ENCODE data around the gene ANKRD28. TPM values are rescaled to one million over a fixed set of nuclear protein-coding genes. Genes with fewer than 3 reads are reported as not detected.
"Not testable (repeated sequence)": the region's sequence is repeated elsewhere in the genome, so short reads cannot be mapped to it uniquely, and the experiment has no call there.

Gene ANKRD28
- total RNA-seq, 1 donor from 2014 or later: 36.6 TPM

DNA sequence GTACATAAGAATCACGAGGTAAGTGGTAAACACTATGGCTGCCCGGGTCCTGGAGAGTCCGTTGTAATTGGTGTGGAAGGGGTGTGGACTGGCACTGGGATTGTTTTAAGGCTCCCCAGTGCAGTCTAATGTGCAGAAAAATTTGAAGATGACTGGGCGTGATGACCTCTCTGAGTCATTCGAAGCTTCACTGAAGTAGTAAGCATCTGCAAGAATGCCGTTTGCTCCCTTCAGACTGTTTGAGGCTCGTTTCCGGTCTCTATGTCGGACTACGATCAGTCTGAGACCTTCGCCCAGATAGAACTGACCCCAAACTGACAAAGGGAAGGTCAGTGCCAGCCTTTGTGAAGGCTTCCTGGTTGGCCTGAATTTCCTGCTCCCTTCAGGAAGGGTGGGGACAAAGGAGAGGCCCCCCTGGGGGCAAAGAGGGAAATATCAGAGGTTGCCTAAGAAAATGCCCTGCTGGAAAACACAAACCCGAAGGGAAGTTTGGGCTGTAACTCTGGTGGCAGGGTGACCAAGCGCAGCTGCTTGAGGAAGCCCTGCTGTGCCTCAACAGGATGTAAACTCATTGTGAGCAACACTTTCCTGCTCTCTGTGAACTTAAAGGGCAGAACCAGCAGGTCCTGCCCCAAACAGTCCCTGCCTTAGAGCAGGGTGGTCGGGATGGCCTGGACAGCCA lies 161.6 kb downstream of the ANKRD28 start:
- no peak for DNase-seq (ENCODE audit: low spot score)

- peak; percentile 54 for DNase-seq (ENCODE audit: low spot score)
Measured at GRCh38 chr3:15635121-15635661, 162.6 kb downstream of the ANKRD28 start.

DNA sequence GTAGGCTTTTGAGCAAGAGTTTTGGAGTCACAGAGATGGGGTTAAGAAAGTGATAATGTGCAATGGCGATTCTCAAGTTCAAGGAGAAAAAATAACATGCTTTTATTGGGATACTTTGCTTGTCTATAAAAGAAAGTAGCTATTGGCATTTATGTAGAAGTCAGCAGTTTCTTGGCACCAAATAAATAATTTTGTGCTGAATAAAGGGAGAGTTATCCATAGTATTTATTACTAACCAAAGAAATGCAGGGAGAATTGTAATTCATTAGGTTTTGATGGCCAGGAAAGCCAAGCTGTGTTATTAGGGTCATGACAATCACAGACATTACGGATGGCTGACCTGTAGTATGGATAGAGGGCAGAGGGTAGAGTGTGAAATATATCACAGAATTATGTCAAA lies 163.1 kb downstream of the ANKRD28 start:
- no peak for DNase-seq (ENCODE audit: low spot score)

GRCh38 chr3:15633766-15634598 lies 163.8 kb downstream of the ANKRD28 start:
- DNase-seq (ENCODE audit: low spot score): no peak

DNA sequence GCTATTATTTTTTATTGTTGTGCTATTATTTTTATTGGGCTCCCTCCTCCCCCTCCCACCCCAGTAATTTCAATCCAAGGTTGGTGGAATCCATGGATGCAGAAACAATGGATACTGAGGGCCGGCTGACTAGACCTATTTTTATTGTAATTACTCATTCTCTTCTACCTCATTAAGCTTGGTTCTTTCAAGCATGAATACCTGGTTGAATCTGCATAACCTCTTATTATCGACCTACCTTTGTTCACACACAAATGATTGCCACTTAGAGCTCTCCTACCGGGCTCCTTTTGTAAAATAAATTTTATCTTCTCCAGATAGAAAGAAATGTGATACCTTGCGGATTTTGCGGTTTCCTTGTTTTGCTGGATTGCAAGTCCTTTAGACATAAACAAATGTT lies 164.6 kb downstream of the ANKRD28 start:
- DNase-seq (ENCODE audit: low spot score): no peak

DNA sequence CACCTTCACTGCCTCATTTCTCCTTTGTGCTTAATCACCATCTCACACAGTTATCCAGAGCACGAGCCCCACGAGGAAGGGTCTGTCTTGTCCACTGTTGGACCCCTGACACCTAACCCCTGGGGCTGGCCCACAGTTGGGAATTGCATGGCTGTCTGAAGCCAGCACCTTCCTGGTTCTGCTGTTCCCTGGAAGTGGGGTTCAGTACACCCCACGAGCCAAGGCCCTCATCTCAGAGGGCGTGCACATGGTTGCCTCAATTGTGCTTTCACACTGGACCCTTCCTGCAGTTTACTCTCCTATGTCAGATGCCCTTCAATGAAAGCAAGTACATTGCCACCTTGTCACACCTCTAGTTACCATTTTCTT lies 165.6 kb downstream of the ANKRD28 start:
- DNase-seq (ENCODE audit: low spot score): no peak

GRCh38 chr3:15631426-15632211 lies 166.2 kb downstream of the ANKRD28 start:
- DNase-seq (ENCODE audit: low spot score): no peak

- DNase-seq (ENCODE audit: low spot score): no peak
Measured at GRCh38 chr3:15630646-15631350, 167.0 kb downstream of the ANKRD28 start.

DNA sequence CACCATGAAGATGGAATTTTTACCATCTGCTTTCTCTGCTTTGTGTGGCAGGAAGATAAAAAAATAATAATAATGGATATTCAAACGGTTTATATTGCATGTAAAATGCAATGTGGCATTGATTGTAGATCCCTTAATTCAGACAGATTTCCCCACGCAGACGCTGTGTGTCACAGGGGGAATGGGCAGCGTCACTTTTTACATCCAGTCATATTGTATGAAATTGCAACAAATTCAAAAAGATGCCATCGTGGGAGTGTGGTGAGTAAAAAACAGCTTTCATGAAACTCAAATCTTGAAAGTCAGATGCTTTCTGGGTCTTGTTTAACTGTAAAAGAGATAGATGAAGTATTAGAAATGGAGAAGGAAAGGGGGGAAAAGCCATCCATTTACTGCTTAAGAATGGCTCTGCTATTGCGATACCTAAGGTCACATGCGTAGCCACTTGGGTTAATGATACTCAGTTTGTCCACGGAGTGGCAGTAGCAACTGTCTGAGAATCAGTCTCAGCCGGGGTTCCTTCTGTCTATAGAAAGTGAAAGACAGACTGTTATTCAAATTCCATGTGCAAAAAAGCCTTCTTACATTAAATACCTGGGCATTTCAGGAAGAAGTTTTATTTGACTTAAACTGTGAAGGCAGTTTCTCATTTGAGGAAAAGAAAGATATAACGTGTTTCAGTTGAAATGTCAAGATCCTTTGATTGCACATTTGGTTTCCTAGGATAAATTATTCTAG lies 167.8 kb downstream of the ANKRD28 start:
- DNase-seq (ENCODE audit: low spot score): peak; percentile 79

DNA sequence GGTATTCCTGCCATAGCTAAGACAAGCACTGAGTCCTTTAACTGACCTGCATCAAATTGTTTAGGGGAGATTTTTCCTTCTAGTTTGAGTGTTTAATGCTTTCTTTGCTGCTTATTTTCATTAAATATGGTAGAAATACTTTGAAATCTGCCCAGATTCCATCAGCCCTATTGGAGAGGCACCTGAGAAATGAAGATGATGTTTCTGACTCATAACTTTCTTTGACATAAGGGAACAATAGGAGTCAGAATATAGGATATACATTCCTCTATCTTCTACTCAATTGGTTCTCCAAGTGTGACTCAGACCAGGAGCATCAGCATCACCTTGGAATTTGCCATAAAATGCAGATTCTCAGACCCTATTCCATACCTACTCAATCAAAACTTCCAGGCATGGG lies 168.8 kb downstream of the ANKRD28 start:
- DNase-seq (ENCODE audit: low spot score): no peak

GRCh38 chr3:15623535-15624440 lies 174.0 kb downstream of the ANKRD28 start:
- DNase-seq (ENCODE audit: low spot score): no peak

DNA sequence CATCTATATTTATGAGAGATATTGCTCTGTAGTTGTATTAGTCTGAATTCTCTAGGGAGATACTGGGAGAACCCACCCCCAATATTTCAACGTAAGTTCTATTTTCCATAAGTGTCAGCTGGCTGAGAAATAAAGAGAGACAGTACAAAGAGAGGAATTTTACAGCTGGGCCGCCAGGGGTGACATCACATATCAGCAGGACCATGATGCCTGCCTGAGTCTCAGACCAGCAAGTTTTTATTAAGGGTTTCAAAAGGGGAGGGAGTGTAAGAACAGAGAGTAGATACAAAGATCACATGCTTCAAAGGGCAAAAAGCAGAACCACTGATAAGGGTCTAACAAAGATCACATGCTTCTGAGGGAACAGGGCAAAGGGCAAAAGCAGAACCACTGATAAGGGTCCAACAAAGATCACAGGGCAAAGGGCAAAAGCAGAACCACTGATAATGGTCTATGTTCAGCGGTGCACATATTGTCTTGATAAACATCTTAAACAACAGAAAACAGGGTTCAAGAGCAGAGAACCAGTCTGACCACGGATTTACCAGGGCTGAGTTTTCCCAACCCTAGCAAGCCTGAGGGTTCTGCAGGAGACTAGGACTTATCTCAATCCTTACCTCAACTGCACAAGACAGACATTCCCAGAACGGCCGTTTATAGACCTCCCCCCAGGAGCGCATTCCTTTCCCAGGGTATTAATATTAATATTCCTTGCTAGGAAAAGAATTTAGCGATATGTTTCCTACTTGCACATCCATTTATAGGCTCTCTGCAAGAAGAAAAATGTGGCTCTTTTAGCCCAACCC lies 177.9 kb downstream of the ANKRD28 start:
- DNase-seq (ENCODE audit: low spot score): not testable (repeated sequence)

Other genes starting within 250 kb of the ANKRD28 start
- 22.5 TPM for gene HACL1, start 196.4 kb downstream of the ANKRD28 start, total RNA-seq
- 45.9 TPM for gene BTD, start 196.2 kb downstream of the ANKRD28 start, total RNA-seq

All from mucosa of gallbladder (tissue), 1 donor.